Putamen (tissue), 1 donor: ENCODE measurements around the gene SLC7A1.

ENCODE experiments used
- DNase-seq: peaks from one replicate; pipeline ENCODE4 v3.0.0-alpha.2; 2016; ENCODE audit warnings: low spot score

SLC7A1 gene

GRCh38 chr13:29527916-29528315 is 67.6 kb downstream of the SLC7A1 start:
- no peak for DNase-seq

- DNase-seq: no peak
Observed at GRCh38 chr13:29527511-29527910, 68.0 kb downstream of the SLC7A1 start.

GRCh38 chr13:29526741-29527140 is 68.7 kb downstream of the SLC7A1 start:
- no peak for DNase-seq

GRCh38 chr13:29525757-29526156 is 69.7 kb downstream of the SLC7A1 start:
- no peak for DNase-seq

GRCh38 chr13:29524641-29525040 is 70.8 kb downstream of the SLC7A1 start:
- DNase-seq: no peak

GRCh38 chr13:29524176-29524575 is 71.3 kb downstream of the SLC7A1 start:
- DNase-seq: no peak

- no peak for DNase-seq
Observed at GRCh38 chr13:29523199-29523961, 72.1 kb downstream of the SLC7A1 start.

- DNase-seq: no peak
Observed at GRCh38 chr13:29522044-29522685, 73.3 kb downstream of the SLC7A1 start.

GRCh38 chr13:29521336-29521735 is 74.2 kb downstream of the SLC7A1 start:
- DNase-seq: no peak

- DNase-seq: no peak
Observed at GRCh38 chr13:29520671-29521070, 74.8 kb downstream of the SLC7A1 start.

- no peak for DNase-seq
Observed at GRCh38 chr13:29519921-29520320, 75.6 kb downstream of the SLC7A1 start.

GRCh38 chr13:29516880-29517279 is 78.6 kb downstream of the SLC7A1 start:
- DNase-seq: no peak

- DNase-seq: no peak
Observed at GRCh38 chr13:29516012-29516411, 79.5 kb downstream of the SLC7A1 start.

- DNase-seq: no peak
Observed at GRCh38 chr13:29515372-29515771, 80.1 kb downstream of the SLC7A1 start.

GRCh38 chr13:29514720-29515310 is 80.7 kb downstream of the SLC7A1 start:
- DNase-seq: no peak

- no peak for DNase-seq
Observed at GRCh38 chr13:29513981-29514719, 81.3 kb downstream of the SLC7A1 start.

GRCh38 chr13:29513002-29513980 is 82.2 kb downstream of the SLC7A1 start:
- DNase-seq: no peak

GRCh38 chr13:29511980-29512379 is 83.5 kb downstream of the SLC7A1 start:
- no peak for DNase-seq

GRCh38 chr13:29511106-29511796 is 84.2 kb downstream of the SLC7A1 start:
- DNase-seq: no peak

- no peak for DNase-seq
Observed at GRCh38 chr13:29510651-29511084, 84.8 kb downstream of the SLC7A1 start.
